ENCODE results near the gene SYCP3. TPM values are rescaled to one million over a fixed set of nuclear protein-coding genes. Genes with fewer than 3 reads are reported as not detected.
A peak's percentile ranks its signal among the peaks of the same experiment; 100 is the strongest.

Gene SYCP3
- total and polyA plus RNA-seq, 8 donors: 0.28 to 0.89 TPM; not detected in 6

DNA sequence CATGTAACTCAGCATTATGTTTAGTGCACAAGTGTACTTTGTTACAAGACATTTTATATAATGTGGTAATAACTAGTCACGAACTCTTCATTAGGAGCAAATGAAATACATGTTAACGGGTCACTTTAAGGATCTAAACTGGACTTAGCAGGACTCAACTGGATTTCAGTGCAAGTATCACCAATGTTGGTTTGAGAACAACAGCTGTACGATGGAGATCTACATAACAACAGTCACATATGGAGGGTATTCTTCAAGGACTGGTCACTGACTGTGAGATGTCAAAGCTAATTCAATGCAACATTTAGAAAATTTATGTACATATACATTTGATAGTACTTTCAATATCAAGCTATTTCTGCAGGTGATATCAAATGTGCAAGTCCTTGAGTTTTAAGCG, 22.5 kb upstream of the SYCP3 start:
- Histone ChIP-seq H3K27me3 (no peaks in the 10 kb centered on the region), H3K27ac (no peak overlapping the region), H3K4me3 (no peak overlapping the region), H3K36me3 (peaks cover 10 to 71% (median 67%) of the 10 kb centered on the region in 4 donors), H3K9me3 (no peaks in the 10 kb centered on the region), H3K4me1 (peaks cover 0 to 5% (median 0%) of the 10 kb centered on the region in 4 donors)
- 87 to 97% (median 91%) methylated on average over 4 of the region's 4 CpGs for WGBS, 5 donors
- DNase-seq: no peak
- intact Hi-C loops (cut with DNase I; ENCODE audit: low total_unique reads): no loop called here
- TF ChIP-seq, protein P1, sequence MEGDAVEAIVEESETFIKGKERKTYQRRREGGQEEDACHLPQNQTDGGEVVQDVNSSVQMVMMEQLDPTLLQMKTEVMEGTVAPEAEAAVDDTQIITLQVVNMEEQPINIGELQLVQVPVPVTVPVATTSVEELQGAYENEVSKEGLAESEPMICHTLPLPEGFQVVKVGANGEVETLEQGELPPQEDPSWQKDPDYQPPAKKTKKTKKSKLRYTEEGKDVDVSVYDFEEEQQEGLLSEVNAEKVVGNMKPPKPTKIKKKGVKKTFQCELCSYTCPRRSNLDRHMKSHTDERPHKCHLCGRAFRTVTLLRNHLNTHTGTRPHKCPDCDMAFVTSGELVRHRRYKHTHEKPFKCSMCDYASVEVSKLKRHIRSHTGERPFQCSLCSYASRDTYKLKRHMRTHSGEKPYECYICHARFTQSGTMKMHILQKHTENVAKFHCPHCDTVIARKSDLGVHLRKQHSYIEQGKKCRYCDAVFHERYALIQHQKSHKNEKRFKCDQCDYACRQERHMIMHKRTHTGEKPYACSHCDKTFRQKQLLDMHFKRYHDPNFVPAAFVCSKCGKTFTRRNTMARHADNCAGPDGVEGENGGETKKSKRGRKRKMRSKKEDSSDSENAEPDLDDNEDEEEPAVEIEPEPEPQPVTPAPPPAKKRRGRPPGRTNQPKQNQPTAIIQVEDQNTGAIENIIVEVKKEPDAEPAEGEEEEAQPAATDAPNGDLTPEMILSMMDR (IDR thresholded peaks at IDR 0.05): no peak
- TF ChIP-seq POLR2AphosphoS5 (IDR thresholded peaks at IDR 0.05) (no peak), EP300 (IDR thresholded peaks at IDR 0.05) (no peak), POLR2A (IDR thresholded peaks at IDR 0.05) (no peak)

GRCh38 chr12:101761350-101761749, 22.1 kb upstream of the SYCP3 start:
- Histone ChIP-seq H3K9me3 (no peaks in the 10 kb centered on the region), H3K4me1 (peaks cover 0 to 5% (median 0%) of the 10 kb centered on the region in 4 donors), H3K27me3 (no peaks in the 10 kb centered on the region), H3K27ac (no peak overlapping the region), H3K36me3 (peaks cover 10 to 71% (median 67%) of the 10 kb centered on the region in 4 donors), H3K4me3 (no peak overlapping the region)
- DNase-seq: no peak
- TF ChIP-seq, protein P1 (IDR thresholded peaks at IDR 0.05): no peak
- TF ChIP-seq POLR2A (IDR thresholded peaks at IDR 0.05): no peak
- no peak for TF ChIP-seq EP300 (IDR thresholded peaks at IDR 0.05)
- no peak for TF ChIP-seq POLR2AphosphoS5 (IDR thresholded peaks at IDR 0.05)
- intact Hi-C loops (cut with DNase I; ENCODE audit: low total_unique reads): no loop called here
- WGBS, 5 donors: 56 to 67% (median 62%) methylated on average over 5 of the region's 5 CpGs

GRCh38 chr12:101759396-101760047, 20.3 kb upstream of the SYCP3 start:
- DNase-seq: peak in 1 of 2 donors; percentile 52
- no peak for TF ChIP-seq EP300 (IDR thresholded peaks at IDR 0.05)
- TF ChIP-seq, protein P1 (IDR thresholded peaks at IDR 0.05): peak in 5 of 7 experiments; percentile 56 to 74 (median 71)
- TF ChIP-seq POLR2AphosphoS5 (IDR thresholded peaks at IDR 0.05): no peak
- no peak for TF ChIP-seq POLR2A (IDR thresholded peaks at IDR 0.05)
- no peak overlapping the region for H3K4me3 ChIP-seq
- 58 to 64% (median 62%) methylated on average over 5 of the region's 5 CpGs for WGBS, 5 donors
- H3K9me3 ChIP-seq: no peaks in the 10 kb centered on the region
- H3K27me3 ChIP-seq: no peaks in the 10 kb centered on the region
- peaks cover 6 to 64% (median 63%) of the 10 kb centered on the region in 4 donors for H3K36me3 ChIP-seq
- intact Hi-C loops (cut with DNase I; ENCODE audit: low total_unique reads): loop anchor here (10.0 kb wide), 1 partner anchor 195 kb away; no protein-coding TSS in a partner anchor
- no peak overlapping the region for H3K27ac ChIP-seq
- peaks cover 0 to 5% (median 0%) of the 10 kb centered on the region in 4 donors for H3K4me1 ChIP-seq

- Histone ChIP-seq H3K9me3 (no peaks in the 10 kb centered on the region), H3K4me1 (no peaks in the 10 kb centered on the region), H3K4me3 (no peak overlapping the region), H3K27ac (no peak overlapping the region), H3K27me3 (no peaks in the 10 kb centered on the region), H3K36me3 (peaks cover 28 to 95% (median 93%) of the 10 kb centered on the region in 4 donors)
- WGBS, 5 donors: 80 to 97% (median 94%) methylated on average over 4 of the region's 4 CpGs
- DNase-seq: no peak
- intact Hi-C loops (cut with DNase I; ENCODE audit: low total_unique reads): loop anchor here (10.0 kb wide), 1 partner anchor 185 kb away; no protein-coding TSS in a partner anchor
- TF ChIP-seq POLR2A (IDR thresholded peaks at IDR 0.05) (no peak), POLR2AphosphoS5 (IDR thresholded peaks at IDR 0.05) (no peak), EP300 (IDR thresholded peaks at IDR 0.05) (no peak)
- TF ChIP-seq, protein P1 (IDR thresholded peaks at IDR 0.05): no peak
Measured at GRCh38 chr12:101750152-101750551, 10.9 kb upstream of the SYCP3 start.

All from stomach (tissue), 9 donors.